Measurements from ENCODE around the gene SIGLEC1.

SIGLEC1 gene

DNA sequence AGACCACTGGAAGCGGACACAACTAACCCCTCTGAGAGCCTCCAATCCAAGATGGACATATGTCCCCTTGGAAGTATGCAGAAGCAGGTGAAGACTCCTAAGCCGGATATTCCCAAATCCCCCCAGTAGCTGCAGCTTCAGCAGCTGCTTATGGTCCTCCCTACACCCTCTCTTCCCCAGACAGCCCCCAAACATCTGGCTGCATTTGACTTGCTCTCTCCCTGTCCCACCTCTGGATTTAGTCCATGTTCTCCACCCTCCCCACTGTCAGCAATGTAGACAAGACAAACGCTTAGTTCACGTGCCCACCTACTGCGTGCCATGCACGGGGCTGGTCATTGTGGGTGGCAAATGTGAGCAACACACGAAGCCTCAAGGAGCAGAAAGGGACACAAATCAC lies 26.0 kb downstream of the SIGLEC1 start:
- TF ChIP-seq, protein P1, sequence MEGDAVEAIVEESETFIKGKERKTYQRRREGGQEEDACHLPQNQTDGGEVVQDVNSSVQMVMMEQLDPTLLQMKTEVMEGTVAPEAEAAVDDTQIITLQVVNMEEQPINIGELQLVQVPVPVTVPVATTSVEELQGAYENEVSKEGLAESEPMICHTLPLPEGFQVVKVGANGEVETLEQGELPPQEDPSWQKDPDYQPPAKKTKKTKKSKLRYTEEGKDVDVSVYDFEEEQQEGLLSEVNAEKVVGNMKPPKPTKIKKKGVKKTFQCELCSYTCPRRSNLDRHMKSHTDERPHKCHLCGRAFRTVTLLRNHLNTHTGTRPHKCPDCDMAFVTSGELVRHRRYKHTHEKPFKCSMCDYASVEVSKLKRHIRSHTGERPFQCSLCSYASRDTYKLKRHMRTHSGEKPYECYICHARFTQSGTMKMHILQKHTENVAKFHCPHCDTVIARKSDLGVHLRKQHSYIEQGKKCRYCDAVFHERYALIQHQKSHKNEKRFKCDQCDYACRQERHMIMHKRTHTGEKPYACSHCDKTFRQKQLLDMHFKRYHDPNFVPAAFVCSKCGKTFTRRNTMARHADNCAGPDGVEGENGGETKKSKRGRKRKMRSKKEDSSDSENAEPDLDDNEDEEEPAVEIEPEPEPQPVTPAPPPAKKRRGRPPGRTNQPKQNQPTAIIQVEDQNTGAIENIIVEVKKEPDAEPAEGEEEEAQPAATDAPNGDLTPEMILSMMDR (IDR thresholded peaks at IDR 0.05; ENCODE audit: insufficient read depth, missing control alignments): no peak
- DNase-seq (ENCODE audit: insufficient read length, low spot score): no peak
- FAIRE-seq: no peak

DNA sequence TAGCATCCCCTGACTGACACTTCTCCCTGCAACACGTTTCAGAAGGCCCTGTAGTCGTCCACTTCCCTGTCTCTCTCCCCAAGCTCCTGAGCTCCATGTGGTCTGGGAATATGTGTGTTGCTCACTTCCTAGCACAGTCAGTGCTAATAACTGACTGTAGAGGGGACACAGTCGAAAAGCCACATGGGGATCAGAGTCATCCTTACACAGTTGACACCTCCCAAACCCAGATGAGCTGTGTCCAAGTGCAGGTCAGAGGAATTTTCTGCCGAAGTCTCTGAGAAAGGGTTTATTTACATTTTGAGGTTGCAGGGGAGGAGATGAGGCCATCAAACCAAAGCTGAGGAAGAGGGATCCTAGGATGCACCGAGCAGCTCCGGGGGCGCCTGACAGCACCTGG lies 27.1 kb downstream of the SIGLEC1 start:
- DNase-seq (ENCODE audit: insufficient read length, low spot score) (no peak), FAIRE-seq (no peak)
- TF ChIP-seq, protein P1 (IDR thresholded peaks at IDR 0.05; ENCODE audit: insufficient read depth, missing control alignments): no peak

DNA sequence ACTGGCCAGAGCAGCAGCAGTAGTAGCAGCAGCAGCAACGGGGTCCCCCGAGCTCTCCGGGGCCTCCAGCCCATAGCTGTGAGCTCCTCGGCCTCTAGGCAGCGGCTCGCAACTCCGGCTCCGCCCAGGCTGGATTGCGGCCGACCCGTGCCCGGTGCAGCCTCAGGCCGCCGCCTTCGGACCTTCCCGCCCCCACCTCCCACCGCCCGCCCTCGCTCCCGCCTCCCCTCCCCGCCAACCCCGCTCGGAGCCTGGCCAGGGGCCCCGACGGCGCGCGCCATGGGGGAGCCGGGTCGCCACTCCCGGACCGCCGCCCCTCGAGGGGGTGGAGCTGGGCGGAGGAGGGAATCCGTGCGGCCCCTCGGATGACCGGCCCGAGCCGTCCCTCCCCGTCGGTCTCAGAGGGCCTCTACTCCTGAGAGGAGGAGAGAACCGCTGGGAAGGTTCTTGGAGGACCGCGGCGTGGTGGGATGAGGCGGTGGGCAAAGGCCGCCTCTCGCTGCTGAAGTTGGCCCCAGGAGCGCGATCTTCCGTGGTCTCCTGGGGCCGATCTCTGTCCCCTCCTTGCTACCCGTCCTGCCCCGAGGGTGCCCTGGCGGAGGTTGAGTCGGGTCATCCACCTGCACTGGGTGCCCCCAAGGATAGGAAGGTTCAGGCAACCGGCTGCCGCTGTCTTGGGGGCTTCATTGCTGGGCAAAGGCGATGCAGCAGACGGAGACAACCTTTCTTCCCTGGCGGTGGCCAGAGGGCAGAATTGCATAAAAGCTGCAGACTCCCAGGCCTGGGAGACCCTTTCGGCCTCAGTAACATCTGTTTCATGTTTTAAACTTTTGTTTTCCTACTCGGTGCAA lies 30.2 kb downstream of the SIGLEC1 start, which contains the start of gene ADAM33:
ADAM33 (minus strand) TSS at position 80 of the 851 bp plus-strand sequence; CDS start at position 74, 6 bp downstream.
- TF ChIP-seq, protein P1 (IDR thresholded peaks at IDR 0.05; ENCODE audit: insufficient read depth, missing control alignments): no peak
- no peak for DNase-seq (ENCODE audit: insufficient read length, low spot score)
- FAIRE-seq: no peak

DNA sequence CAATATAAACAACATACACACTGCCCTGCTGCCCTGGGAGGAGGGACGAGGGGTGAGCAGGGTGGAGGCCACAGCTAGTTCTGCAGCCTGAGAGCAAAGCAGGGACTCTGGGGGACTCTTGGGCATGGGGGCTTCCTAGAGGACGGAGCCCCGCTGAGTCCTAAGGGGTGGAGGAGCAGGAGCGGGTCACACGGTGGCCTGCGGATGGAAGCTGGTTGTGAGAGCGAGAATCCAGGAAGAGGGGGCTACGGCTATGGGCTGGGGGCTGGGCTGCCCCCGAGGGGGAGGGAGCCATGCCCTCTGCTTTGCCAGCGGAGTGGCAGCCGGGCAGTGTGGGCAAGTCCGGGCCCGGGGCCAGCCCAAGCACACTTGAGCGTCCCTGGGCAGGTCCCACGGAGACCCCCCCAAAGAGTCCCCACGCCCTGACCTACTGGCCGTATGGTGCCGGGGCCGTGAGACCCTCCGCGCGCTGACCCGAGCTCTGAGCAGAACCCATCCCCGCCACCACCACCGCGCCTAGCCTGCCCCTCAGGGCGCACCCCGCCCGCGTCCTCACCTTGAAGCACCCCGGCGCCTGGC lies 31.0 kb downstream of the SIGLEC1 start:
- TF ChIP-seq, protein P1 (IDR thresholded peaks at IDR 0.05; ENCODE audit: insufficient read depth, missing control alignments): no peak
- FAIRE-seq (no peak), DNase-seq (ENCODE audit: insufficient read length, low spot score) (no peak)

DNA sequence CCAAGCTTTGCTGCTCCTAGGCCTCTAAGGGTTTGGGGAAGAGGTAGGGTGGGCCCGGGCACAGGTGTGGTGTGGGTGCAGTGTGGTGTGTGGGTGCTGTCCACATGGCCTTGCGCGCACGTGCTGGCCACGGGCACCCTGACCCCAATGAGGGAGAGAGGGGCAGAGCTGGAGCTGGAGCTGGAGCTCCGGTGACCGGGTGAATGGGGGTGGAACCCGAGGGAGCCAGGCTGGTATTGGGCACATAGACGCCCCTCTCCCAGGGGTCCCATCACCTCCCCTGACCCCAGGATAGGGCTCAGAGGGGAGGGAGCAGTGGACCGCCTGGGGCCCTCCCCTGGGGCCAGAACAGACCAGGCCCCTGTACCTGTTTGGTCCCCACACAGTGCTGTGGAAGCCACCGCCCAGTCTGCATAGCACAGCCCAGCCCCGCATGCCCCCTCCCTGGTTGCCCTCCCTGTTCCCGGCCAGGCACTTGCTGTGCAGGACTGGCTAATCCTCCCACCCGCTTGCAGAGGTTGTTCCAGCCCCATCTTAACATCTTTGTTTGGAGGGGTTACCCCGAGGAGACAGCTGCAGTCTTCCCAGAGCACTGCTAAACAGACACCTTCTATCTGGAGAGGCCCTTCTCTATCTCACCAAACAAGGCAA lies 31.6 kb downstream of the SIGLEC1 start:
- DNase-seq (ENCODE audit: insufficient read length, low spot score): no peak
- FAIRE-seq: no peak

DNA sequence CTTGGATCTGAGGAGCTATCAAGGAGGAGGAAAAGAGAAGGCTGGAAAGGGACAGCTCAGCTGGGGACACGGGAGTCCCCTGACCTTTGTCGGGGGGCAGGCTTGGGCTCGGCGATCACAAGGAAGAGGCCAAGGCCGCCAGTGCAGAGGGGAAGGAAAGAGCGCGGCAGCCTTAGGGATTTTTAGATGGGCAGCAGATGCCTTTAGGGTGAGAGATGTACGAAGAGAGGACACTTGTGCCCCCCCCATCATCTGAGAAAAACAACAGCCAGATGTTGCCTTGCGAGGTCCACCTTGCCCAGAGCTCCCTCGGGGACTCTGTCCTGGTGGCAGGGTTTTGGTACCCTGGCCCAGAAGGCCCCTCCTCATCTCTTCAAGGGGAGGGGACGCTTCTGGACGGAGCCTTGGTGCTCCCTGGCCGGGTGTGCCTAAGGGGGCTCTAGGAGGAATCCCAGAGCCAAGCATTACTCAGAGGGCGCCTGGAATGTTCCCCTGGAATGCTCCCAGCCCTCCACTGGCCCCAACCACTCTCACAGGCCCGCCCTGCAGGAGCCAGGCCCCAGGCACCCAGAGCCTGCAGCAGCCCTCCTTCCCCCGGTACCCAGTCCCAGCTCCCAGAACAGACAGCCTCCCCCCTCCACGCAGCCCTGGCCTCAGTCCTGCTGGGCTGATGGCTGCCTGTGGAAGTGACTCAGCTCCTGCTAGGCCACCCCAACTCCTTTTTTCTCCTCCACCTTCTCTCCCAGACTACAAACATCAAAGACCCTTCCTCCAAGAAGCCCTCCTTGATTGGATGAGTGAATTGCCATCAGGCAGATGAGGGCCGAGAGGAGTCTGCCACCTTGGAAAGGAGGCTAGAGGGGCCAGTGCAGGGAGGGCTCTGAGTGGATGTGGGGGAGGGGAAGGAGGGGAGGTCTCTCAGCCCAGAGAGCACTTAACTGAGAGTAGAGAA lies 32.4 kb downstream of the SIGLEC1 start:
- FAIRE-seq (no peak), DNase-seq (ENCODE audit: insufficient read length, low spot score) (no peak)
- TF ChIP-seq, protein P1 (IDR thresholded peaks at IDR 0.05; ENCODE audit: insufficient read depth, missing control alignments): no peak

More for the DNA sequence above, 31.6 kb downstream of the SIGLEC1 start:
- TF ChIP-seq, protein P1 (IDR thresholded peaks at IDR 0.05; ENCODE audit: insufficient read depth, missing control alignments): no peak

Measured in D721Med (cell line).